Measurements from ENCODE around the gene CD200R1. TPM values are rescaled to one million over a fixed set of nuclear protein-coding genes. Genes with fewer than 3 reads are reported as not detected.

CD200R1 gene
- total and polyA plus RNA-seq, 2 of the 13 experiments (the other 11 are each of a cell fraction or from before 2014, with no cell fraction given): 0.04 TPM; not detected in 1

DNA sequence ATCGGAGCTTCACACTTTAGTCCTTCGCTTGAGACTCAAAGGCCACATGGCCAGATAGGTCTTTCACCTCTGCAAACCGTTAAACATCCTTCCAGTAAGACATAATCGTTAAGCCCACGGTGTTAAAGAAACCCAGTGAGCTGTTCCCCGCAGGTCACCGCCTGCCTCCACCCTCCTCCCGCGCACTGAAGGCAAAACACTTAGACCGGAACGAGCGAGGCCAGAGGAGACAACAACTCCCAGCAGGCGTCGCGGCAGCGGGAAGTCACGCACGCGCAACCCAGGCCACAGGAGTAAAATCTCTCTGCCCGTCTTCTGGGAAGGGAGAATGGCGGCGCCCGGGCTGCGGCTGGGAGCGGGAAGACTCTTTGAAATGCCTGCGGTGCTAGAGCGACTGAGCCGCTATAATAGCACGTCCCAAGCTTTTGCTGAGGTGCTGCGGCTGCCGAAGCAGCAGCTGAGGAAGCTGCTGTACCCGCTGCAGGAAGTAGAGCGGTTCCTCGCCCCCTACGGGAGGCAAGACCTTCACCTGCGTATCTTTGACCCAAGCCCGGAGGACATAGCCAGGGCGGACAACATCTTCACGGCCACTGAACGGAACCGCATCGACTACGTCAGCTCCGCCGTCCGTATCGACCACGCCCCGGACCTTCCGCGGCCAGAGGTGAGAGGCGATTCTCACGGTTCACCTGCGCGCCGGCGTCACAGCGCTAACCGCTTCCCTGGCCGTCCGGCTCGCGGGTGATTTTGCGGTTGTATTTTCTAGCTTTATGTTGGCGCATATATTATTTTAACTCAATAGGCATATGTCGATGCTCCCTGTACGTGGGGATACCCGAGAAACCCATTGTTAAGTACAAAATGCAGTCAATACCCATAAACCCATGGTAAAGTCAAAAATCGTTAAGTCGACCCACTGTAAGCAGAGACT is 16.0 kb upstream of the CD200R1 start, which contains the start of gene GTPBP8 (continued):
- no peak for TF ChIP-seq ZBTB39 (CRISPR knock-in tag; IDR thresholded peaks at IDR 0.05)
- TF ChIP-seq XBP1 (CRISPR knock-in tag; IDR thresholded peaks at IDR 0.05): peak; percentile 48; the same call in 1 of the 2 replicates
- TF ChIP-seq NFE2 (CRISPR knock-in tag; IDR thresholded peaks at IDR 0.05): no peak
- no peak for TF ChIP-seq HDAC6 (IDR thresholded peaks at IDR 0.05; ENCODE audit: low read depth, low read length)
- peak; percentile 90 for TF ChIP-seq NFRKB (IDR thresholded peaks at IDR 0.05)
- TF ChIP-seq ZIK1 (CRISPR knock-in tag; IDR thresholded peaks at IDR 0.05; ENCODE audit: borderline replicate concordance, low read depth): peak; percentile 74; the same call in 1 of the 2 replicates
- no peak; the same call in 1 of the 2 replicates for TF ChIP-seq ZNF589 (CRISPR knock-in tag; conservative IDR thresholded peaks at IDR 0.05)
- 0 out of 2 replicates have a peak, but pooled peaks have one; percentile 72 for TF ChIP-seq ZNF570 (CRISPR knock-in tag; IDR thresholded peaks at IDR 0.05; ENCODE audit: borderline replicate concordance)
- TF ChIP-seq EEA1 (CRISPR knock-in tag; IDR thresholded peaks at IDR 0.05; ENCODE audit: borderline replicate concordance): no peak
- no peak for TF ChIP-seq PTBP1 (IDR thresholded peaks at IDR 0.05; ENCODE audit: low read depth, low read length, poor library complexity, severe bottlenecking)
- TF ChIP-seq PAF1 (CRISPR knock-in tag; IDR thresholded peaks at IDR 0.05): no peak
- TF ChIP-seq ZSCAN22 (CRISPR knock-in tag; IDR thresholded peaks at IDR 0.05): no peak
- peak; percentile 52 for TF ChIP-seq HNF4A (CRISPR knock-in tag; IDR thresholded peaks at IDR 0.05)
- peak; percentile 69; the same call in 1 of the 2 replicates for TF ChIP-seq HIVEP1 (CRISPR knock-in tag; IDR thresholded peaks at IDR 0.05)
- TF ChIP-seq FOXK1 (CRISPR knock-in tag; IDR thresholded peaks at IDR 0.05; ENCODE audit: borderline replicate concordance, low read depth): peak; percentile 57; the same call in 1 of the 2 replicates
- TF ChIP-seq RAD51 (IDR thresholded peaks at IDR 0.05; ENCODE audit: borderline replicate concordance): no peak
- TF ChIP-seq ZSCAN30 (CRISPR knock-in tag; IDR thresholded peaks at IDR 0.05): no peak
- no peak for TF ChIP-seq ZNF432 (CRISPR knock-in tag; IDR thresholded peaks at IDR 0.05; ENCODE audit: borderline replicate concordance)
- no peak for TF ChIP-seq PCBP1 (IDR thresholded peaks at IDR 0.05; ENCODE audit: borderline replicate concordance, low read depth, low read length)
- TF ChIP-seq IRX3 (CRISPR knock-in tag; IDR thresholded peaks at IDR 0.05; ENCODE audit: borderline replicate concordance, low read depth): 0 out of 2 replicates have a peak, but pooled peaks have one; percentile 53
- TF ChIP-seq IKZF1 (IDR thresholded peaks at IDR 0.05): no peak
- TF ChIP-seq KLF9 (CRISPR knock-in tag; IDR thresholded peaks at IDR 0.05; ENCODE audit: low read depth): no peak
- TF ChIP-seq, protein P1, sequence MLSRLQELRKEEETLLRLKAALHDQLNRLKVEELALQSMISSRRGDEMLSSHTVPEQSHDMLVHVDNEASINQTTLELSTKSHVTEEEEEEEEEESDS (CRISPR knock-in tag; IDR thresholded peaks at IDR 0.05; ENCODE audit: borderline replicate concordance): peak; percentile 93
- no peak for TF ChIP-seq ZFP82 (CRISPR knock-in tag; IDR thresholded peaks at IDR 0.05; ENCODE audit: borderline replicate concordance)
- no peak for TF ChIP-seq REL (CRISPR knock-in tag; conservative IDR thresholded peaks at IDR 0.05)
- no peak for TF ChIP-seq MTA3 (CRISPR knock-in tag; IDR thresholded peaks at IDR 0.05)
- peak; percentile 85 for TF ChIP-seq BORCS8-MEF2B (CRISPR knock-in tag; IDR thresholded peaks at IDR 0.05)
- TF ChIP-seq CCAR2 (optimal IDR thresholded peaks at IDR 0.05; ENCODE audit: low read depth, low read length): no peak
- 0 out of 2 replicates have a peak, but pooled peaks have one; percentile 70 for TF ChIP-seq FIP1L1 (IDR thresholded peaks at IDR 0.05; ENCODE audit: borderline replicate concordance, insufficient read depth, low read depth, low read length)

Data from HepG2 (cell line).